HCEC 1CT (cell line): ENCODE data around the gene RIGI.
"Not testable (repeated sequence)": the region's sequence is repeated elsewhere in the genome, so short reads cannot be mapped to it uniquely, and the experiment has no call there.

Experiments
- DNase-seq: peaks from one replicate; pipeline ENCODE4 v3.0.0-alpha.2; 2017

Gene RIGI

GRCh38 chr9:32526041-32526706, at the start of gene RIGI:
Gene RIGI (minus strand): TSS chr9:32526196. CDS start chr9:32526166, 30 bp downstream.
- peak; percentile 94 for DNase-seq

GRCh38 chr9:32574858-32575257, 48.9 kb upstream of the RIGI start:
- DNase-seq = no peak

GRCh38 chr9:32573821-32574220, 47.8 kb upstream of the RIGI start:
- DNase-seq = no peak

- peak; percentile 95 for DNase-seq
Observed at GRCh38 chr9:32572900-32573523, 47.0 kb upstream of the RIGI start, which contains the start of gene NDUFB6. Gene NDUFB6 (minus strand): TSS chr9:32573159. CDS start chr9:32573060, 99 bp downstream.

GRCh38 chr9:32571969-32572899, 46.2 kb upstream of the RIGI start:
- DNase-seq = peak; percentile 72

- no peak for DNase-seq
Observed at GRCh38 chr9:32570262-32570661, 44.3 kb upstream of the RIGI start.

GRCh38 chr9:32566770-32567169, 40.8 kb upstream of the RIGI start:
- no peak for DNase-seq

GRCh38 chr9:32565967-32566366, 40.0 kb upstream of the RIGI start:
- DNase-seq = no peak

- no peak for DNase-seq
Observed at GRCh38 chr9:32558408-32558934, 32.5 kb upstream of the RIGI start.

GRCh38 chr9:32554591-32554990, 28.6 kb upstream of the RIGI start:
- no peak for DNase-seq

- no peak for DNase-seq
Observed at GRCh38 chr9:32554107-32554506, 28.1 kb upstream of the RIGI start.

- peak; percentile 90 for DNase-seq
Observed at GRCh38 chr9:32552172-32552872, 26.3 kb upstream of the RIGI start, which contains the start of the genes SMIM27 and TOPORS. Gene SMIM27 (plus strand): TSS chr9:32552327. CDS start chr9:32552435, 108 bp downstream. Gene TOPORS (minus strand): TSS chr9:32552586. CDS start chr9:32552436, 150 bp downstream.

GRCh38 chr9:32551276-32552051, 25.5 kb upstream of the RIGI start:
- peak; percentile 49 for DNase-seq

- peak; percentile 84 for DNase-seq
Observed at GRCh38 chr9:32550562-32551275, 24.7 kb upstream of the RIGI start.

GRCh38 chr9:32550150-32550561, 24.2 kb upstream of the RIGI start:
- DNase-seq = peak; percentile 4

- not testable (repeated sequence) for DNase-seq
Observed at GRCh38 chr9:32548213-32548612, 22.2 kb upstream of the RIGI start.

GRCh38 chr9:32545884-32546283, 19.9 kb upstream of the RIGI start:
- no peak for DNase-seq

- DNase-seq = no peak
Observed at GRCh38 chr9:32543047-32543446, 17.1 kb upstream of the RIGI start.

GRCh38 chr9:32533816-32534215, 7.8 kb upstream of the RIGI start:
- DNase-seq = no peak

GRCh38 chr9:32533336-32533735, 7.3 kb upstream of the RIGI start:
- DNase-seq = no peak

GRCh38 chr9:32526707-32527048, 682 bp upstream of the RIGI start:
- no peak for DNase-seq
